Activated naive CD4-positive, alpha-beta T cell treated with anti-CD3 and anti-CD28 coated beads, Interleukin-2, amount 50 U/mL, for 24 hours (primary cell): ENCODE data around the gene A2M.
A peak's percentile ranks its signal among the peaks of the same experiment; 100 is the strongest.

Source experiments
- H3K27ac Mint-ChIP-seq: one replicate; pipeline ENCODE4 v1.8.0; 2021; ENCODE audit warnings: mild to moderate bottlenecking, mixed read lengths
- H3K27me3 Mint-ChIP-seq: one replicate; pipeline ENCODE4 v1.8.0; 2021; ENCODE audit warnings: mixed read lengths
- H3K36me3 Mint-ChIP-seq: one replicate; pipeline ENCODE4 v1.8.0; 2021; ENCODE audit warnings: mixed read lengths
- H3K4me1 Mint-ChIP-seq: one replicate; pipeline ENCODE4 v1.8.0; 2021; ENCODE audit warnings: mixed read lengths
- H3K4me3 Mint-ChIP-seq: one replicate; pipeline ENCODE4 v1.8.0; 2021; ENCODE audit warnings: mild to moderate bottlenecking, mixed read lengths
- H3K9me3 Mint-ChIP-seq: one replicate; pipeline ENCODE4 v1.8.0; 2021; ENCODE audit warnings: mixed read lengths

The A2M gene

GRCh38 chr12:9050521-9051157 lies 65.1 kb downstream of the A2M start:
- no peaks in the 10 kb centered on the region for H3K27me3 Mint-ChIP-seq
- no peak overlapping the region for H3K27ac Mint-ChIP-seq
- H3K9me3 Mint-ChIP-seq = no peaks in the 10 kb centered on the region
- no peak overlapping the region for H3K4me3 Mint-ChIP-seq
- peaks cover 2% of the 10 kb centered on the region for H3K36me3 Mint-ChIP-seq
- H3K4me1 Mint-ChIP-seq = peaks cover 29% of the 10 kb centered on the region

DNA sequence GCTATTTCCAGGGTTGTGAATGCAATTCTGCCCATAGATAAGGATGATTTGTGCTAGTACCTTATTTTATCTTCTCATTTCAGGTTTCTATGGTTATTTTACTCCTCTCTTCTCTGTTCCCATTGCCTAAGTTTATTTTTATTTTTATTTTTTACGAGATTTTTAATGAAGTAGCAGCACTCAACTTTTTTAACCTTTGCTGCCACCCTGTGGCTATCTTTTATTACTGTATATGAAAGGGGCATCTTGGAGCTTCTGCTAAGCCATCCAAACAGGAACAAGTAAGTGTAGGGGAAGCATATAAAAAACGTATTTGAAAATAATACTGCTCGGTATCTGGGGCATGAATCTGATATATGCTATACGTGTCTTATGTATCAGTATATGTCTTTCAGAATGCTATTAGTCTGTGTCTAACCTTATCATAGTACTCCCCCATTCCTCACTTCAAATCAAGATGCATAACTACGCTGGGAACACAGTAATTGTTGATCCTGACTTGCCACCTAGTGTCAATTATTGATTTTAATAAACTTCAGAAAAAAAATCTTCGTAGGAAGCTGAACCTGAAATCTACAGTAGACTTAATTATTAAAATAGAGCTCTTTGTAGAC lies 66.1 kb downstream of the A2M start:
- H3K4me1 Mint-ChIP-seq = peaks cover 30% of the 10 kb centered on the region
- H3K27me3 Mint-ChIP-seq = no peaks in the 10 kb centered on the region
- H3K36me3 Mint-ChIP-seq = peaks cover 4% of the 10 kb centered on the region
- H3K4me3 Mint-ChIP-seq = no peak overlapping the region
- no peaks in the 10 kb centered on the region for H3K9me3 Mint-ChIP-seq
- H3K27ac Mint-ChIP-seq = peak overlapping the region; percentile 38

DNA sequence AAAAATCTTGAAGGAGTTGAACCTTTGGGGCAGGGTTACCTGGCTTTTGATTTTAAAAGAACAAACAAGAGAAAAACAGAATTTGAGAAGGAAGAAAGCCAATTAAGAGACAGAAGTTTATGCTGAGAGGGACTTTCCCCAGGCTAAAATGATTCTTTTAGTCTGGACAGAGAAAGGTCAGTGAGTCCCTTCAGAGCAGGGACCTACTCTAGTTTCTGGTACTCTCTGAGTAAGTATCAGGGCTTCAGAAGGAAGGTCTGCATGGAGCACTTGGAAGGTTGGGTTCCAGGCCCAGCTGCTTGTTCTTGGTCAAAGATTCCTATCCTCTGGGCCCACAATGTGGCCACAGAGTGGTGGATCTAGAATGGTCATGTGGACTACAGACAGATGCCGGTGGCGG lies 66.8 kb downstream of the A2M start:
- Mint-ChIP-seq H3K4me1 (peaks cover 30% of the 10 kb centered on the region), H3K27me3 (no peaks in the 10 kb centered on the region), H3K9me3 (no peaks in the 10 kb centered on the region), H3K4me3 (no peak overlapping the region), H3K27ac (peak overlapping the region; percentile 62), H3K36me3 (peaks cover 4% of the 10 kb centered on the region)

GRCh38 chr12:9047105-9047504 lies 68.6 kb downstream of the A2M start:
- no peak overlapping the region for H3K4me3 Mint-ChIP-seq
- no peaks in the 10 kb centered on the region for H3K9me3 Mint-ChIP-seq
- H3K36me3 Mint-ChIP-seq = peaks cover 4% of the 10 kb centered on the region
- no peaks in the 10 kb centered on the region for H3K27me3 Mint-ChIP-seq
- no peak overlapping the region for H3K27ac Mint-ChIP-seq
- H3K4me1 Mint-ChIP-seq = peaks cover 30% of the 10 kb centered on the region

DNA sequence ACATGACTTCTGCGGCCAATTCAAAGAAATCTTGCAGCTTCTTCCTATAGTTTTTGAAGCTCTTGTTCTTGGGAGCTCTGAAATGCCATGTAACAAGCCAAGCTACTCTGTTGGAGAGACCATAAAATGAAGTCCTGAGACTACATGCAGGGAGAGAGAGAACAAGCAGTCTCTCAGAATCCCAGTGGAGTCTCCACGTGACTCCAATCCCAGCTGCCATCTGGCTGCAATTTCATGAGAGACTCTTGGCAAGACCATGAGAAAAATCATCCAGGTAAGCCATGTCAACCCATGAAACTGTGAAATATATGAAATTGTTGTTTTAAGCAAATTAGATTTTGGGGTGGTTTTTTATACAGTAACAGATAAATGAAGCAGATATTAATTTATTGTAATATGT lies 72.0 kb downstream of the A2M start:
- Mint-ChIP-seq H3K27me3 (no peaks in the 10 kb centered on the region), H3K4me1 (peaks cover 42% of the 10 kb centered on the region), H3K36me3 (peaks cover 4% of the 10 kb centered on the region), H3K9me3 (no peaks in the 10 kb centered on the region), H3K4me3 (no peak overlapping the region), H3K27ac (no peak overlapping the region)

DNA sequence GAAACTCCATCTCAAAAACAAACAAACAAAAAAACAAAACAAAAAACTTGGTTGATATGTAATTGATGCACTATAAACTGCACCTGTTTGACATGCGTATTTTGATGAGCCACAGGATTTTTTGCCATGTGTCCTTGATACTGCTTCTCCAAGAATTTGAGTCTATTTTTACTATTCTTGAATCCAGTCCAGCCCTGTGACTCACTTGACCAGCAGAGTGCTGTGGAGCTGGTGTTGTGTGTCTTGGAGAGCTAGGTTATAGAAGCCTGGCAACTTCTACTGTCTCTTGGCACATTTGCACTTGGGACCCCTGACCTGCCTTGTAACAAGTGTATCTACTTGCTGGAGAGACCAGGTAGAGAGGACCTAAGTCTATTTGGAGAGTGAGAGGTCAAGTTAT lies 74.4 kb downstream of the A2M start:
- Mint-ChIP-seq H3K36me3 (peaks cover 4% of the 10 kb centered on the region), H3K27ac (no peak overlapping the region), H3K9me3 (no peaks in the 10 kb centered on the region), H3K4me1 (peaks cover 52% of the 10 kb centered on the region), H3K27me3 (no peaks in the 10 kb centered on the region), H3K4me3 (no peak overlapping the region)

- no peaks in the 10 kb centered on the region for H3K9me3 Mint-ChIP-seq
- H3K4me1 Mint-ChIP-seq = peaks cover 52% of the 10 kb centered on the region
- peaks cover 2% of the 10 kb centered on the region for H3K36me3 Mint-ChIP-seq
- H3K27ac Mint-ChIP-seq = peak overlapping the region; percentile 80
- no peaks in the 10 kb centered on the region for H3K27me3 Mint-ChIP-seq
- peak overlapping the region; percentile 4 for H3K4me3 Mint-ChIP-seq
Observed at GRCh38 chr12:9040484-9041186, 75.1 kb downstream of the A2M start.

GRCh38 chr12:9039397-9039977 lies 76.2 kb downstream of the A2M start:
- Mint-ChIP-seq H3K36me3 (peaks cover 2% of the 10 kb centered on the region), H3K27ac (peak overlapping the region; percentile 95), H3K27me3 (no peaks in the 10 kb centered on the region), H3K4me1 (peaks cover 53% of the 10 kb centered on the region), H3K9me3 (no peaks in the 10 kb centered on the region), H3K4me3 (peak overlapping the region; percentile 33)

DNA sequence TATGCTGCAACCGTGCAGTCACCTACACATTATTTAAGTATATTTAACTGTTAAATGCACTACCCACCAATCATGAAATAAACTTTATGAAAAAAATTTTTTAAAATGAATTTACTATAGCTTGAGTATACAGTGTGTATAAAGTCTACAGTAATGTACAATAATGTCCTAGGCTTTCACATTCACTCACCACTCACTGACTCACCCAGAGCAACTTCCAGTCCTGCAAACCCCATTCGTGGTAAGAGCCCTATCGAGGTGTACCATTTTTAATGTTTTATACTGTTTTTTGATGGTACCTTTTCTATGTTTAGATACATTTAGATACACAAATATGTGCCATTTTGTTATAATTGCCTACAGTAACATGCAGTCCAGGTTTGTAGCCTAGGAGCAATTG lies 78.3 kb downstream of the A2M start:
- Mint-ChIP-seq H3K36me3 (peaks cover 5% of the 10 kb centered on the region), H3K27ac (no peak overlapping the region), H3K9me3 (no peaks in the 10 kb centered on the region), H3K4me1 (peaks cover 71% of the 10 kb centered on the region), H3K4me3 (no peak overlapping the region), H3K27me3 (no peaks in the 10 kb centered on the region)

DNA sequence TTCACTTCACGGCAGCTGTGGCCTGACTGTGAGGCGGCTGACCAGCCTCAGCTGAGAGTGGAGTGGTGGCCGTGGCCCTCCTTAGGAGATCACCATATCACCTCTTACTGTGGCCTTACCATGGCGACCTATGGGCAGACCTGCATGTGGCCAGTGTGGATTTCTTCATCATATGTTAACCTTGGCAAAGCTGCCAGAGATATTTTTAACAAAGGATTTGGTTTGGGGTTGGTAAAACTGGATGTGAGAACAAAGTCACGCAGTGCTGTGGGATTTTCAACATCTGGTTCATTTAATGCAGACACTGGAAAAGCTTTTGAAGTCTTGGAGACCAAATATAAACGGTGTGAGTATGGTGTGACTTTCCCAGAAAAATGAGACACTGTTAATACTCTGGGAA lies 79.5 kb downstream of the A2M start:
- no peak overlapping the region for H3K4me3 Mint-ChIP-seq
- peaks cover 5% of the 10 kb centered on the region for H3K36me3 Mint-ChIP-seq
- H3K27me3 Mint-ChIP-seq = no peaks in the 10 kb centered on the region
- no peaks in the 10 kb centered on the region for H3K9me3 Mint-ChIP-seq
- peaks cover 82% of the 10 kb centered on the region for H3K4me1 Mint-ChIP-seq
- no peak overlapping the region for H3K27ac Mint-ChIP-seq

- no peak overlapping the region for H3K4me3 Mint-ChIP-seq
- peaks cover 5% of the 10 kb centered on the region for H3K36me3 Mint-ChIP-seq
- H3K27me3 Mint-ChIP-seq = no peaks in the 10 kb centered on the region
- H3K9me3 Mint-ChIP-seq = no peaks in the 10 kb centered on the region
- no peak overlapping the region for H3K27ac Mint-ChIP-seq
- H3K4me1 Mint-ChIP-seq = peaks cover 83% of the 10 kb centered on the region
Observed at GRCh38 chr12:9034095-9034494, 81.6 kb downstream of the A2M start.

DNA sequence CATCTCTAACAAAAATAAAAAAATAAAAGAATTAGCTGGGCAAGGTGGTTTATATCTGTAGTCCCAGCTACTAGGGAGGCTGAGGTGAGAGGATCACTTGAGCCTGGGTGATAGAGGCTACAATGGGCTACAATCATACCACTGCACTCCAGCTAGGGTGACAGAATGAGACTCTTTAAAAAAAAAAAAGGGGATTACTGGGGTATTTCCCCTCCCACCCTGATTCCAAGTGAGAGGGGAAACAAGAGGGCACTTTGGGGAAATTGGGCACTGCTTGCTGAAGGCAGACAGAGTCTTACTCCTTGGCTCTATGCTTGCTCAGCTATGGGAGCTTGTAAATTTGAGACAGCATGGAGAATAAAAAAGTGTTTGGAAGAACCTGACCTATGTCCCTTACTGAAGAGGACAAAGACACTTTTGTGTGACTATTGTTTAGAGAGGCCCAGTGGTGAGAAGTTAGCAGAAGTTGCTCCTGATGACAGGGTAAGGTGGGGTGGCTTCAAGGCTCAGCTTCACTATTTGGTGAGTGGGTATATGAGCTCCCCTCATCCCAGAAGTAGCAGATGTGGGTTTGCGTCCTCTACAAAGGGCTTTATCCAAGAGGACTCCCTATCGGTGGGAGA lies 82.3 kb downstream of the A2M start:
- peaks cover 80% of the 10 kb centered on the region for H3K4me1 Mint-ChIP-seq

GRCh38 chr12:9032202-9032964 lies 83.3 kb downstream of the A2M start:
- peak overlapping the region; percentile 67 for H3K27ac Mint-ChIP-seq
- H3K4me1 Mint-ChIP-seq = peaks cover 77% of the 10 kb centered on the region
- no peaks in the 10 kb centered on the region for H3K9me3 Mint-ChIP-seq
- no peaks in the 10 kb centered on the region for H3K27me3 Mint-ChIP-seq
- H3K36me3 Mint-ChIP-seq = peaks cover 13% of the 10 kb centered on the region
- no peak overlapping the region for H3K4me3 Mint-ChIP-seq

More for the DNA sequence above, 82.3 kb downstream of the A2M start:
- no peak overlapping the region for H3K27ac Mint-ChIP-seq
- peak overlapping the region; percentile 36 for H3K4me3 Mint-ChIP-seq
- no peaks in the 10 kb centered on the region for H3K27me3 Mint-ChIP-seq
- no peaks in the 10 kb centered on the region for H3K9me3 Mint-ChIP-seq
- H3K36me3 Mint-ChIP-seq = peaks cover 8% of the 10 kb centered on the region

- Mint-ChIP-seq H3K36me3 (peaks cover 15% of the 10 kb centered on the region), H3K27me3 (no peaks in the 10 kb centered on the region), H3K9me3 (no peaks in the 10 kb centered on the region), H3K4me1 (peaks cover 67% of the 10 kb centered on the region), H3K27ac (peak overlapping the region; percentile 73), H3K4me3 (peak overlapping the region; percentile 1)
Observed at GRCh38 chr12:9030776-9031175, 84.9 kb downstream of the A2M start.
